H1 (cell line): ENCODE data around the gene TSHZ2. TPM values are rescaled to one million over a fixed set of nuclear protein-coding genes. Genes with fewer than 3 reads are reported as not detected.

ENCODE experiments used
- CTCF ChIA-PET: fragments of 300-600 bp; sonication (Branson Sonifier 250); formaldehyde crosslinking; loops from one replicate; lab custom pipeline; 2021; ENCODE audit not compliant: partially characterized antibody; lab: Charles Lee
- POLR2A ChIA-PET: fragments of 300-600 bp; sonication (Branson Sonifier 250); formaldehyde crosslinking; loops from one replicate; lab custom pipeline; 2021; ENCODE audit warnings: inconsistent platforms; ENCODE audit not compliant: partially characterized antibody; lab: Charles Lee
- DNase-seq, 2 experiments: peaks; one replicate each; pipeline versions ENCODE4 v3.0.0 to v3.0.0-alpha.2; 2010 to 2022; ENCODE audit warnings: low spot score in 2 of 2, low read depth in 1 of 2, mixed read lengths in 1 of 2
- FAIRE-seq: peaks from 2 replicates; lab custom pipeline; 2011; peaks lifted over from hg19 to GRCh38; lab: Jason Lieb, UNC
- H2AFZ ChIP-seq: 2 replicates; pipeline ENCODE4 v1.8.1; 2012; ENCODE audit warnings: low read length, inconsistent platforms
- H2AK5ac ChIP-seq: 2 replicates; pipeline ENCODE4 v1.6.1; 2013; ENCODE audit warnings: low read depth, low read length
- H2BK120ac ChIP-seq: replicated peaks from 2 replicates; pipeline ENCODE3; 2013; ENCODE audit warnings: low read depth, low read length, inconsistent platforms
- H2BK12ac ChIP-seq: 2 replicates; pipeline ENCODE4 v1.6.1; 2013; ENCODE audit warnings: low read depth, low read length
- H2BK15ac ChIP-seq: 2 replicates; pipeline ENCODE4 v1.6.1; 2013; ENCODE audit warnings: low read length
- H2BK20ac ChIP-seq: 2 replicates; pipeline ENCODE4 v1.6.1; 2013; ENCODE audit warnings: low read length
- H2BK5ac ChIP-seq: 2 replicates; pipeline ENCODE4 v1.6.1; 2013; ENCODE audit warnings: low read depth, low read length
- H3K14ac ChIP-seq: 2 replicates; pipeline ENCODE4 v1.6.1; 2013; ENCODE audit warnings: inconsistent platforms; ENCODE audit not compliant: insufficient read length
- H3K18ac ChIP-seq: 2 replicates; pipeline ENCODE4 v1.6.1; 2013; ENCODE audit warnings: low read length; ENCODE audit errors: extremely low read depth
- H3K23ac ChIP-seq: 2 replicates; pipeline ENCODE4 v1.6.1; 2013; ENCODE audit warnings: inconsistent platforms; ENCODE audit not compliant: insufficient read length
- H3K23me2 ChIP-seq: 2 replicates; pipeline ENCODE4 v1.6.1; 2013; ENCODE audit warnings: low read depth, low read length
- H3K27ac ChIP-seq: 2 replicates; pipeline ENCODE4 v1.6.1; 2011; ENCODE audit warnings: low read depth, low read length, inconsistent platforms
- H3K27me3 ChIP-seq, 4 experiments: replicated peaks in 1 of 4; 1 replicate in 1 of 4; 2 replicates in 3 of 4; pipeline versions ENCODE4 v1.6.1 to v1.8.1; 2011 to 2013; ENCODE audit warnings: low read length in 3 of 4, mild to moderate bottlenecking in 3 of 4, inconsistent platforms in 2 of 4, mixed read lengths in 2 of 4, moderate library complexity in 1 of 4; ENCODE audit not compliant: control insufficient read depth in 3 of 4, insufficient read depth in 3 of 4; ENCODE audit errors: extremely low read depth in 1 of 4
- H3K36me3 ChIP-seq, 4 experiments: 2 replicates each; pipeline versions ENCODE4 v1.6.1 to v1.8.1; 2011 to 2013; ENCODE audit warnings: mild to moderate bottlenecking in 4 of 4, low read length in 3 of 4, moderate library complexity in 2 of 4, control low read depth in 1 of 4, inconsistent platforms in 1 of 4; ENCODE audit not compliant: insufficient read depth in 4 of 4, control insufficient read depth in 2 of 4
- H3K4ac ChIP-seq: replicated peaks from 2 replicates; pipeline ENCODE3; 2013; ENCODE audit warnings: low read length, low read depth, mixed read lengths, inconsistent platforms; ENCODE audit not compliant: insufficient read length
- H3K4me1 ChIP-seq, 4 experiments: replicated peaks in 1 of 4; 1 replicate in 1 of 4; 2 replicates in 3 of 4; pipeline versions ENCODE4 v1.6.1 to v1.8.1; 2011 to 2013; ENCODE audit warnings: low read length in 3 of 4, inconsistent platforms in 2 of 4, mixed read lengths in 1 of 4; ENCODE audit not compliant: insufficient read depth in 4 of 4, control insufficient read depth in 3 of 4
- H3K4me2 ChIP-seq, 2 experiments: 2 replicates each; pipeline versions ENCODE4 v1.6.1 to v1.8.1; 2011 to 2013; ENCODE audit warnings: low read depth in 2 of 2, low read length in 2 of 2, control low read depth in 1 of 2, inconsistent platforms in 1 of 2, mild to moderate bottlenecking in 1 of 2; ENCODE audit not compliant: insufficient read depth in 1 of 2
- H3K4me3 ChIP-seq, 4 experiments: fragments of 200-600, 300-600 bp in 1 of 4; sonication (generic), shearing (Covaris generic), sonication (Bioruptor Twin) in 1 of 4; 2 replicates each; pipeline versions ENCODE4 v1.5.1 to v1.8.1; 2011 to 2016; ENCODE audit warnings: low read length in 4 of 4, low read depth in 3 of 4, control low read depth in 2 of 4, inconsistent platforms in 2 of 4, mild to moderate bottlenecking in 2 of 4, mixed read lengths in 1 of 4, moderate library complexity in 1 of 4; ENCODE audit not compliant: insufficient read depth in 2 of 4; ENCODE audit errors: extremely low read depth in 1 of 4
- H3K56ac ChIP-seq: replicated peaks from 2 replicates; pipeline ENCODE3; 2013; ENCODE audit warnings: low read depth, mild to moderate bottlenecking, mixed read lengths, low read length, inconsistent platforms; ENCODE audit not compliant: insufficient read length
- H3K79me1 ChIP-seq: 2 replicates; pipeline ENCODE4 v1.6.1; 2013; ENCODE audit warnings: low read depth, low read length, control low read depth
- H3K79me2 ChIP-seq, 2 experiments: 2 replicates each; pipeline versions ENCODE4 v1.6.1 to v1.8.1; 2012 to 2013; ENCODE audit warnings: low read length in 2 of 2, mild to moderate bottlenecking in 2 of 2, inconsistent platforms in 1 of 2; ENCODE audit not compliant: insufficient read depth in 2 of 2, control insufficient read depth in 1 of 2
- H3K9ac ChIP-seq, 4 experiments: replicated peaks in 1 of 4; 1 replicate in 1 of 4; 2 replicates in 3 of 4; pipeline versions ENCODE4 v1.6.1 to v1.8.1; 2011 to 2013; ENCODE audit warnings: low read depth in 3 of 4, low read length in 3 of 4, control low read depth in 2 of 4, mild to moderate bottlenecking in 2 of 4, moderate library complexity in 2 of 4, inconsistent platforms in 1 of 4; ENCODE audit errors: extremely low read depth in 1 of 4
- H3K9me3 ChIP-seq, 2 experiments: 2 replicates each; pipeline versions ENCODE4 v1.6.1 to v1.8.1; 2012 to 2013; ENCODE audit warnings: mild to moderate bottlenecking in 2 of 2, moderate library complexity in 2 of 2, control low read depth in 1 of 2, inconsistent platforms in 1 of 2, low read depth in 1 of 2, low read length in 1 of 2, mixed read lengths in 1 of 2; ENCODE audit not compliant: insufficient read depth in 2 of 2
- H4K20me1 ChIP-seq, 2 experiments: replicated peaks in 1 of 2; 2 replicates each; pipeline versions ENCODE3 to v1.8.1; 2011 to 2013; ENCODE audit warnings: inconsistent platforms in 2 of 2, low read length in 2 of 2, mild to moderate bottlenecking in 1 of 2; ENCODE audit not compliant: insufficient read depth in 2 of 2, control insufficient read depth in 1 of 2
- H4K5ac ChIP-seq: 2 replicates; pipeline ENCODE4 v1.6.1; 2013; ENCODE audit warnings: low read length, low read depth, mixed read lengths, inconsistent platforms; ENCODE audit not compliant: insufficient read length
- H4K8ac ChIP-seq: 2 replicates; pipeline ENCODE4 v1.8.0; 2013; ENCODE audit warnings: mild to moderate bottlenecking, moderate library complexity, low read length, inconsistent platforms; ENCODE audit not compliant: insufficient read depth; ENCODE audit errors: extremely low read depth
- H4K91ac ChIP-seq: replicated peaks from 2 replicates; pipeline ENCODE3; 2013; ENCODE audit warnings: low read length, mixed read lengths, inconsistent platforms; ENCODE audit not compliant: insufficient read length
- ATF3 ChIP-seq: IDR thresholded peaks from 2 replicates; pipeline ENCODE4 v1.6.1; 2011; ENCODE audit warnings: low read depth, mild to moderate bottlenecking, low read length; ENCODE audit not compliant: insufficient read depth
- BACH1 ChIP-seq: IDR thresholded peaks from 2 replicates; pipeline ENCODE4 v1.6.1; 2012; ENCODE audit warnings: low read length, improper control_type of control experiment
- CHD1 ChIP-seq: IDR thresholded peaks from 2 replicates; pipeline ENCODE4 v1.6.1; 2012; ENCODE audit warnings: low read depth, low read length, improper control_type of control experiment
- CTBP2 ChIP-seq: IDR thresholded peaks from 2 replicates; pipeline ENCODE4 v1.7.0; 2011; ENCODE audit warnings: borderline replicate concordance, mild to moderate bottlenecking, moderate library complexity, mixed read lengths, low read length; ENCODE audit not compliant: insufficient read depth, insufficient read length
- E2F6 ChIP-seq: IDR thresholded peaks from 2 replicates; pipeline ENCODE4 v1.6.1; 2012; ENCODE audit warnings: inconsistent platforms
- HDAC6 ChIP-seq: IDR thresholded peaks from one replicate; pipeline ENCODE4 v1.7.1; 2012; ENCODE audit warnings: low read depth, mild to moderate bottlenecking, inconsistent platforms, low read length, moderate library complexity
- JUN ChIP-seq: IDR thresholded peaks from 2 replicates; pipeline ENCODE4 v1.6.1; 2011; ENCODE audit warnings: low read depth, mild to moderate bottlenecking, improper control_type of control experiment, low read length
- JUND ChIP-seq: IDR thresholded peaks from 2 replicates; pipeline ENCODE4 v1.6.1; 2011; ENCODE audit warnings: mild to moderate bottlenecking, improper control_type of control experiment, low read length
- KDM5A ChIP-seq: fragments of 200-600 bp; IDR thresholded peaks from 2 replicates; pipeline ENCODE4 v1.7.1; 2012; ENCODE audit warnings: mild to moderate bottlenecking, low read length, inconsistent platforms, mixed read lengths
- NRF1 ChIP-seq: IDR thresholded peaks from 2 replicates; pipeline ENCODE4 v1.6.1; 2011; ENCODE audit warnings: mild to moderate bottlenecking, low read depth, low read length, improper control_type of control experiment
- RBBP5 ChIP-seq: IDR thresholded peaks from 2 replicates; pipeline ENCODE4 v1.7.1; 2012; ENCODE audit warnings: low read depth, mild to moderate bottlenecking, inconsistent platforms, low read length, moderate library complexity, borderline replicate concordance
- RXRA ChIP-seq: IDR thresholded peaks from 2 replicates; pipeline ENCODE4 v1.6.1; 2011; ENCODE audit warnings: low read depth, mild to moderate bottlenecking, low read length, moderate library complexity; ENCODE audit not compliant: insufficient read depth
- SIRT6 ChIP-seq: IDR thresholded peaks from one replicate; pipeline ENCODE4 v1.7.1; 2012; ENCODE audit warnings: low read length, inconsistent platforms
- SUZ12 ChIP-seq: fragments of 200-600 bp; sonication (generic); IDR thresholded peaks from 2 replicates; pipeline ENCODE4 v1.6.1; 2012; ENCODE audit warnings: mild to moderate bottlenecking, inconsistent platforms, low read length, moderate library complexity, mixed read lengths
- WGBS, 2 experiments: shearing (Covaris generic) in 1 of 2; methylation state at CpG; one replicate each; pipeline versions ENCODE4 v1.1.6 to v1.1.7; 2013 to 2015; ENCODE audit warnings: low lambda C conversion rate in 2 of 2, mixed read lengths in 2 of 2, inconsistent platforms in 1 of 2, low coverage in 1 of 2, missing lambda C conversion rate in 1 of 2; ENCODE audit not compliant: insufficient replicate concordance in 2 of 2, insufficient coverage in 1 of 2, insufficient read length in 1 of 2; ENCODE audit errors: extremely low coverage in 1 of 2, missing lambda C conversion rate in 1 of 2; 5-methylcytosine and 5-hydroxymethylcytosine counted together
- polyA plus RNA-seq, 7 experiments: library from polyadenylated mRNA; depleted of rRNA in 3 of 7; stranded (reverse) in 5 of 7; unstranded in 2 of 7; fragments of >200 nt in 5 of 7; fragments of 200-250 nt in 2 of 7; gene quantifications; 1 replicate in 5 of 7; 2 replicates in 1 of 7; 4 replicates in 1 of 7; pipeline versions ENCODE4 v1.2.1 to v1.2.3, GENCODE V29; 2011 to 2013; ENCODE audit warnings: missing spikeins in 2 of 7, mixed read lengths in 2 of 7
- total RNA-seq: library from RNA; stranded (reverse); fragmentation: NEBNext Ultra II Directional; extraction: Animal tissue kit (Norgen Biotek cat#: 25700); gene quantifications from 2 replicates; pipeline ENCODE4 v1.2.1, GENCODE V29; 2021

Gene TSHZ2
- total and polyA plus RNA-seq, 2 of the 8 experiments (the other 6 are each of a cell fraction or from before 2014, with no cell fraction given): 0.14 to 0.30 TPM

DNA sequence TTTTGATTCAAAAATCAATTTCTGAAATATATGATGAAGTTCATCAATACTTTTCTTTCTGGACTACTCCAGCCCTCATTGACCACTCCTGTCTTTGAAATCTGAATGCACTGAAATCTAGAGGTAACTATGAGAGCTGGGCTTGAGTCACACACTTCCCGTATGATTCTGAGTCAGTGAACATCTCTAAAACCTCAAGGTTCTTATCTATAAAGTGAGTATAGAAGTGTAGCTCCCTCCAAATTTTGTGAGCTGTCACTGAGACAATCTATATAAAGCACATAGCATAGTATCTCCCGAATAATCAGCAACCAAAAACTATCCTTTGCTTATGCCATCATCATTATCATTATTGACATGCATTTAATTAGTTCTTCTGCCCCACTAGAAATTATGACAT, 182.4 kb downstream of the TSHZ2 start:
- no peak overlapping the region for H2AK5ac ChIP-seq
- WGBS, 2 experiments: 84% methylated on average over 2 of the region's 2 CpGs; no CpG with 5 or more reads in 1 of the 2 experiments
- no peak overlapping the region for H3K4me2 ChIP-seq
- H3K23me2 ChIP-seq: 0 out of 2 replicates have a peak, but pooled peaks cover 2% of the 10 kb centered on the region
- H3K4me3 ChIP-seq: no peak overlapping the region
- no peak overlapping the region for H2BK15ac ChIP-seq
- FAIRE-seq (no peak), DNase-seq (no peak)
- no peaks in the 10 kb centered on the region for H3K9me3 ChIP-seq
- H2BK12ac ChIP-seq: no peak overlapping the region
- H4K91ac ChIP-seq: no peak overlapping the region
- no peak overlapping the region for H3K23ac ChIP-seq
- H3K4me1 ChIP-seq: no peaks in the 10 kb centered on the region
- H2BK20ac ChIP-seq: no peak overlapping the region
- CTCF ChIA-PET: interaction anchor here (0.6 to 1.0 kb wide), 2 partner anchors 8 to 10 kb away, joined by 3 read pairs; no protein-coding TSS in a partner anchor
- H3K79me2 ChIP-seq: no peaks in the 10 kb centered on the region
- no peak overlapping the region for H4K8ac ChIP-seq
- H3K14ac ChIP-seq: no peak overlapping the region
- no peaks in the 10 kb centered on the region for H4K20me1 ChIP-seq
- H2AFZ ChIP-seq: no peak overlapping the region
- no peak overlapping the region for H3K56ac ChIP-seq
- H3K79me1 ChIP-seq: no peaks in the 10 kb centered on the region
- no peak overlapping the region for H2BK120ac ChIP-seq
- H3K9ac ChIP-seq: no peak overlapping the region
- no peak overlapping the region for H3K27ac ChIP-seq
- no peaks in the 10 kb centered on the region for H3K36me3 ChIP-seq
- no peak overlapping the region for H4K5ac ChIP-seq
- H3K4ac ChIP-seq: no peak overlapping the region
- H2BK5ac ChIP-seq: no peak overlapping the region
- H3K18ac ChIP-seq: no peak overlapping the region
- no peaks in the 10 kb centered on the region; a peak in 3 of 7 replicates for H3K27me3 ChIP-seq
- POLR2A ChIA-PET: no interaction called here
- TF ChIP-seq RXRA (no peak), BACH1 (no peak), CTBP2 (no peak), ATF3 (no peak), NRF1 (no peak), E2F6 (no peak), RBBP5 (no peak), CHD1 (no peak), KDM5A (no peak), HDAC6 (no peak), SIRT6 (no peak), SUZ12 (no peak), JUN (no peak), JUND (no peak)
